ENCODE results near the gene SLC22A5. TPM values are rescaled to one million over a fixed set of nuclear protein-coding genes. Genes with fewer than 3 reads are reported as not detected.

The SLC22A5 gene
- polyA plus RNA-seq, 2 of the 4 experiments (the other 2 are of a cell fraction): 27.4 to 35.3 TPM

DNA sequence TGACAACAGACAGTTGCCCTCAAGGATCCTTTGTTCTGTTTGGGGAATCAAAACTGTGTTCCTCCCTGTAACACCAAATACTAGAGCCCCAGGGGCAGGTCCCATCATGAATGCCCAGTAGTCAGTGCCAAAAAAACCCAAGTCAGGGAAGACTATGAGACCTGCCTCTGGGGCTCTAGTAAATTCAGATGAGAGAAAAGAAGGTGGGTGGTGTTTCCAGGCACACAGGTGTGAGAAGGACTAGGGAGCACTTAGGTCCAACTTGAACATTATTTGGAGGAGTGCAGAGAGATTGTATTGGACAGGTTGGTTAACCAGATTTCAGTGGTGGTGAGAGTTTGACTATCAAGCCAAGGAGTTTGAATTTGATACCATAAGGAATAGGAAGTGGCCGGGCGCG, 52.0 kb downstream of the SLC22A5 start:
- ChIA-PET CTCF (interaction anchor here (1.2 to 10.7 kb wide), 3 partner anchors 10 to 78 kb away, joined by 3 to 91 read pairs (median 3); no protein-coding TSS in a partner anchor), POLR2A (no interaction called here)
- H3K9me3 ChIP-seq: no peaks in the 10 kb centered on the region
- ATAC-seq: no peak
- H3K4me3 ChIP-seq: no peak overlapping the region
- no peak for DNase-seq (ENCODE audit: low read depth in 1 of 2, low spot score in 1 of 2)
- no peak overlapping the region for H3K4me2 ChIP-seq
- 94% methylated on average over 3 of the region's 3 CpGs for WGBS (ENCODE audit: missing lambda C conversion rate)
- no peak for FAIRE-seq
- TF ChIP-seq NR3C1 (IDR thresholded peaks at IDR 0.05): no peak
- TF ChIP-seq, protein P1, sequence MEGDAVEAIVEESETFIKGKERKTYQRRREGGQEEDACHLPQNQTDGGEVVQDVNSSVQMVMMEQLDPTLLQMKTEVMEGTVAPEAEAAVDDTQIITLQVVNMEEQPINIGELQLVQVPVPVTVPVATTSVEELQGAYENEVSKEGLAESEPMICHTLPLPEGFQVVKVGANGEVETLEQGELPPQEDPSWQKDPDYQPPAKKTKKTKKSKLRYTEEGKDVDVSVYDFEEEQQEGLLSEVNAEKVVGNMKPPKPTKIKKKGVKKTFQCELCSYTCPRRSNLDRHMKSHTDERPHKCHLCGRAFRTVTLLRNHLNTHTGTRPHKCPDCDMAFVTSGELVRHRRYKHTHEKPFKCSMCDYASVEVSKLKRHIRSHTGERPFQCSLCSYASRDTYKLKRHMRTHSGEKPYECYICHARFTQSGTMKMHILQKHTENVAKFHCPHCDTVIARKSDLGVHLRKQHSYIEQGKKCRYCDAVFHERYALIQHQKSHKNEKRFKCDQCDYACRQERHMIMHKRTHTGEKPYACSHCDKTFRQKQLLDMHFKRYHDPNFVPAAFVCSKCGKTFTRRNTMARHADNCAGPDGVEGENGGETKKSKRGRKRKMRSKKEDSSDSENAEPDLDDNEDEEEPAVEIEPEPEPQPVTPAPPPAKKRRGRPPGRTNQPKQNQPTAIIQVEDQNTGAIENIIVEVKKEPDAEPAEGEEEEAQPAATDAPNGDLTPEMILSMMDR (IDR thresholded peaks at IDR 0.05): no peak
- TF ChIP-seq, protein P2, sequence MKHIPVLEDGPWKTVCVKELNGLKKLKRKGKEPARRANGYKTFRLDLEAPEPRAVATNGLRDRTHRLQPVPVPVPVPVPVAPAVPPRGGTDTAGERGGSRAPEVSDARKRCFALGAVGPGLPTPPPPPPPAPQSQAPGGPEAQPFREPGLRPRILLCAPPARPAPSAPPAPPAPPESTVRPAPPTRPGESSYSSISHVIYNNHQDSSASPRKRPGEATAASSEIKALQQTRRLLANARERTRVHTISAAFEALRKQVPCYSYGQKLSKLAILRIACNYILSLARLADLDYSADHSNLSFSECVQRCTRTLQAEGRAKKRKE (CRISPR knock-in tag; IDR thresholded peaks at IDR 0.05; ENCODE audit: low read depth): no peak
- TF ChIP-seq GATA3 (IDR thresholded peaks at IDR 0.05; ENCODE audit: borderline replicate concordance): no peak
- no peak for TF ChIP-seq NFE2L2 (conservative IDR thresholded peaks at IDR 0.05; ENCODE audit: low read length)
- TF ChIP-seq TFCP2L1 (CRISPR knock-in tag; IDR thresholded peaks at IDR 0.05): no peak
- TF ChIP-seq, protein P3, sequence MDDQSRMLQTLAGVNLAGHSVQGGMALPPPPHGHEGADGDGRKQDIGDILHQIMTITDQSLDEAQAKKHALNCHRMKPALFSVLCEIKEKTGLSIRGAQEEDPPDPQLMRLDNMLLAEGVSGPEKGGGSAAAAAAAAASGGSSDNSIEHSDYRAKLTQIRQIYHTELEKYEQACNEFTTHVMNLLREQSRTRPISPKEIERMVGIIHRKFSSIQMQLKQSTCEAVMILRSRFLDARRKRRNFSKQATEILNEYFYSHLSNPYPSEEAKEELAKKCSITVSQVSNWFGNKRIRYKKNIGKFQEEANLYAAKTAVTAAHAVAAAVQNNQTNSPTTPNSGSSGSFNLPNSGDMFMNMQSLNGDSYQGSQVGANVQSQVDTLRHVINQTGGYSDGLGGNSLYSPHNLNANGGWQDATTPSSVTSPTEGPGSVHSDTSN (IDR thresholded peaks at IDR 0.05): no peak
- no peak for TF ChIP-seq TP53 (CRISPR knock-in tag; IDR thresholded peaks at IDR 0.05)
- TF ChIP-seq ESRRA (IDR thresholded peaks at IDR 0.05; ENCODE audit: borderline replicate concordance, low read length): no peak
- no peak for TF ChIP-seq FOSL2 (IDR thresholded peaks at IDR 0.05)
- TF ChIP-seq FOSL2 (CRISPR knock-in tag; IDR thresholded peaks at IDR 0.05): no peak
- no peak for TF ChIP-seq RNF2 (IDR thresholded peaks at IDR 0.05; ENCODE audit: borderline replicate concordance, low read depth)
- no peak for TF ChIP-seq RAD21 (conservative IDR thresholded peaks at IDR 0.05 in 1 of 2, IDR thresholded peaks at IDR 0.05 in 1 of 2)
- TF ChIP-seq JUNB (IDR thresholded peaks at IDR 0.05): no peak
- TF ChIP-seq RARB (CRISPR knock-in tag; IDR thresholded peaks at IDR 0.05): no peak
- TF ChIP-seq MYC (IDR thresholded peaks at IDR 0.05; ENCODE audit: borderline replicate concordance, low read length): no peak
- TF ChIP-seq, protein P4, sequence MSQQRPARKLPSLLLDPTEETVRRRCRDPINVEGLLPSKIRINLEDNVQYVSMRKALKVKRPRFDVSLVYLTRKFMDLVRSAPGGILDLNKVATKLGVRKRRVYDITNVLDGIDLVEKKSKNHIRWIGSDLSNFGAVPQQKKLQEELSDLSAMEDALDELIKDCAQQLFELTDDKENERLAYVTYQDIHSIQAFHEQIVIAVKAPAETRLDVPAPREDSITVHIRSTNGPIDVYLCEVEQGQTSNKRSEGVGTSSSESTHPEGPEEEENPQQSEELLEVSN (IDR thresholded peaks at IDR 0.05; ENCODE audit: borderline replicate concordance, low read depth): no peak
- H3K4me1 ChIP-seq: peaks cover 37% of the 10 kb centered on the region
- H3K27ac ChIP-seq: no peak overlapping the region

DNA sequence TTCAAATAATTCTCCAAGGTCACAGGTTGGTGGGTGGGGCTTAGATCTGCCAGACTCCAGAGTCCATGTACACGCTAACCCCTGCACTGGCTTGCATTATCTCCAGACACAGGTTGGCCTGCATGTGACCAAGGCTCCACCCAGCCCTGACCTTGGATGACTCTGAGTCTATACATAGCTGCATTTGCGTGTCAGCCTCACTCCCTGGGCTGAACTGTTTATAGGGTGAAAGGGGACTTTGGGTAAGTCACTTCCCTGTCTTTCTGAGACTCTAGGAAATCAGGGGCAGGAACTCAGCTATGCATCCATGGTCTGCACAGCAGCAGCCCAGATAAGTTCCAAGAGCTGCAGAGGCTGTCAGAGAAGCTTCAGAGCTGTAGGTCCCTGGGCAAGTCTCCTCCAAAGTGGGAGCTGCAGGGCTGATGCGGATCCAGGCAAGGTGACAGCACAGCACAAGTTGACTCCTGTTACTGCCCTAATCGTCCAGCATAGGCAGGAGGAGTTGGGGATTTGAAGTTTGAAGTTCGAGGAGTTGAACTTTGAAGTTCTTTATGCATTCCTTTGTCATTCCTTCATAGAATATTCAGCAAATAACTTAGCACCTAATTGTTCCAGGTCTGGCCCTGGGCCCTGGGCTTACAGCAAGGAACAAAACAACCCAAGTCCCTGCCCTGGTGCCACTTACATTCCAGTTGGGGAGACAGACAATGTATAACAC, 53.4 kb downstream of the SLC22A5 start:
- WGBS (ENCODE audit: missing lambda C conversion rate): 49% methylated on average over 5 of the region's 5 CpGs
- H3K9me3 ChIP-seq: no peaks in the 10 kb centered on the region
- peak overlapping the region; percentile 22; the same call in 2 of the 3 replicates for H3K4me2 ChIP-seq
- H3K27ac ChIP-seq: peak overlapping the region in 1 of 2 experiments; percentile 36; a peak in 3 of 6 replicates
- ChIA-PET POLR2A (interaction anchor here (1.0 to 1.9 kb wide), 3 partner anchors 68 to 74 kb away, joined by 3 to 10 read pairs (median 4); partner anchors contain the start of gene IRF1), CTCF (interaction anchor here (0.6 to 10.7 kb wide), 7 partner anchors 9 to 153 kb away, joined by 3 to 91 read pairs (median 8); partner anchors contain the start of gene IRF1)
- FAIRE-seq (no peak), ATAC-seq (no peak), DNase-seq (ENCODE audit: low read depth in 1 of 2, low spot score in 1 of 2) (peak in 1 of 2 experiments; percentile 22)
- peaks cover 51% of the 10 kb centered on the region for H3K4me1 ChIP-seq
- no peak overlapping the region for H3K4me3 ChIP-seq
- TF ChIP-seq, protein P5, sequence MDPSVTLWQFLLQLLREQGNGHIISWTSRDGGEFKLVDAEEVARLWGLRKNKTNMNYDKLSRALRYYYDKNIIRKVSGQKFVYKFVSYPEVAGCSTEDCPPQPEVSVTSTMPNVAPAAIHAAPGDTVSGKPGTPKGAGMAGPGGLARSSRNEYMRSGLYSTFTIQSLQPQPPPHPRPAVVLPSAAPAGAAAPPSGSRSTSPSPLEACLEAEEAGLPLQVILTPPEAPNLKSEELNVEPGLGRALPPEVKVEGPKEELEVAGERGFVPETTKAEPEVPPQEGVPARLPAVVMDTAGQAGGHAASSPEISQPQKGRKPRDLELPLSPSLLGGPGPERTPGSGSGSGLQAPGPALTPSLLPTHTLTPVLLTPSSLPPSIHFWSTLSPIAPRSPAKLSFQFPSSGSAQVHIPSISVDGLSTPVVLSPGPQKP (IDR thresholded peaks at IDR 0.05; ENCODE audit: low read depth, low read length): no peak
- TF ChIP-seq EP300 (IDR thresholded peaks at IDR 0.05): no peak
- TF ChIP-seq BHLHE40 (IDR thresholded peaks at IDR 0.05; ENCODE audit: low read depth, low read length): no peak
- TF ChIP-seq, protein P6, sequence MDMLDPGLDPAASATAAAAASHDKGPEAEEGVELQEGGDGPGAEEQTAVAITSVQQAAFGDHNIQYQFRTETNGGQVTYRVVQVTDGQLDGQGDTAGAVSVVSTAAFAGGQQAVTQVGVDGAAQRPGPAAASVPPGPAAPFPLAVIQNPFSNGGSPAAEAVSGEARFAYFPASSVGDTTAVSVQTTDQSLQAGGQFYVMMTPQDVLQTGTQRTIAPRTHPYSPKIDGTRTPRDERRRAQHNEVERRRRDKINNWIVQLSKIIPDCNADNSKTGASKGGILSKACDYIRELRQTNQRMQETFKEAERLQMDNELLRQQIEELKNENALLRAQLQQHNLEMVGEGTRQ (IDR thresholded peaks at IDR 0.05): peak; percentile 29; the same call in 1 of the 2 replicates
